GM18861 (cell line): ENCODE measurements around the gene ADAR.

Source experiments
- ATAC-seq: cut with Tn5 transposase; IDR thresholded peaks from one replicate; pipeline ENCODE4 v1.9.1; 2021; ENCODE audit not compliant: unreplicated experiment

The ADAR gene

DNA sequence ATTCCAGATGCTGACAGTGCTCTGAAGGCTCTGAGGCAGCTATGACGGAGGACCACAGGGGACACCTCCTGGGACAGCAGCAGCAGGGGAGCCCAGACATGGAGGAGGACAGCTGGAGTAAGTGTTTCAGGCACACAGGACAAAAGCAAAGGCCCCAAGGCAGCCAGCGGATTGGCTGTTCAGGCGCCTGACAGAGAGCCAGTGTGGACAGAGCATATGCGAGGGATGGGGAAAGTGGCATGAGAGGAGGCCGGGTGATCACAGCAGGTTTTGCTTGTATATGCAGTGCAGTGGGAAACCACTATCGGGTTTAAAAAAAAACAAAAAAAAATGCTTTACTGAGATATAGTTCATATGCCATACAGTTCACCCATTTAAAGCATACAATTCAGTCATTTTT, 21.3 kb downstream of the ADAR start:
- no peak for ATAC-seq

DNA sequence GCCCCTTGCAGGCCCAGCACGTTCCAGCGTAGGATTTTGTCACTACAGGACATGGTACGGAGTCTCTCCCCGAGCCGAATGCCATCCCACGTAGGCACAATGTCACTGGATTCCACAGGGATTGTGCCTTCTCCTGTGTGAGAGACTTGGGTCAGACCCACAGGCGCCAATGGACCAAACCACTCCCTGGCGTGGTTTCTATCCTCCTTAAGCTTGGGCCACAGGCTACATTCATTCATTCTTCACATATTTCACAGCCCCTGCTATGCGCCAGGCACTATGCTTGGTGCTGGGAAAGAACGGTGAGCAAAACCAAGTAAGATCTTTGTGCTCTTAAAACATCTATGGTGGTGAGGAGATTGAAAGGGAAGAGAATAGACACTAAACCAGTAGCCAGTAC, 21.8 kb downstream of the ADAR start:
- no peak for ATAC-seq

DNA sequence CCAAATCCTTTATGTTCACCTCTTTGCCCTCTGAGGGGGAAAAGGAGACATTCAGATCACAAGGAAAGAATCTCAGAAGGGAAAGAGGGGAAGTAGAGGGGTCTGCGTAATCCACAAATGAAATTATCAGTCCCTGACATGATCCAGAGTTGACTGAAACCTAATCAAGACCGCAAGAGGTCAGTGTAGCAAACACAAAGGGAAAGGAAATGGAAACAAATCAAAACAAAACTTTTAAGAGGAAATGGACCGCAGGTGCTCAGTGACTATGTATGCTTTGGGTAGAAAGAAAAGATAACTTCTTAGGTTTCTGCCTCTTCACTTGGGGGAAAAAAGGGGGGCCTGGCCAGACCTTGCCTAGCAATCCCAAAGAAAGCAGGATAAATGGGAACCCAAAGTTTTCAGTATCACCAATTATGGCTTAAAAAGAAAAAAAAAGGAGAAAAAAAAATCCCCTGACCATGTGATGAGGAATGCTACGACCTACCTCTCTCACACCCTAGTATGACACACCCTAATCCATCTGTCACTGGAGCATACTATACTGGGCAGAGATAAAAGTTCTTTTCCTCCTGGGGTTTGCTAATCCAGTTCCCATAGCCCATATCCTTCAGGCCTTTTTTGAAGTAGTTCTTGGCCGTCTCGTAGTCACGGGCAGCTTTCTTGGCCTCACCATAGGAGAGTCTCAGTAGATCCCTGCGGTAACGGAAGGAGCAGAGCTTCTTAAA, 23.6 kb downstream of the ADAR start:
- no peak for ATAC-seq

DNA sequence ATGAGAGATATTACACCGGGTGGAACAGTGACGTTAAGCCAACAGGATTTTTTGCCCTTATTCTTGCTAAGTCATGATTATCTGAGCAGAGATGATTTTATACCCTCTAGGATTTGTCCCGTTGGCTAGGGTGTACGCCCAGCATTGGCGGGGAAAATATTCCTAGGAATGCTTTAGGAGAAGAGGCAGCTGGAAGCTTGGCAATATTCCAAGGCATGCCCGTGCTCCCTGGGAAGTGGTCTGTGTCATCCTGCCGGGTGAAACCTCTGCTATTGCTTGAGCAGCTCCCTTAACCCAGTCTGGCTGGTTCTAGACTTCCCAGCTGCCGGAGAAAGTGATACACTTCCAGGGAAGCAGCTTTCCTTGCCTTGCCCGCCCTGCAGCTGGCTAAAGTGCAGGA, 24.2 kb downstream of the ADAR start:
- no peak for ATAC-seq

DNA sequence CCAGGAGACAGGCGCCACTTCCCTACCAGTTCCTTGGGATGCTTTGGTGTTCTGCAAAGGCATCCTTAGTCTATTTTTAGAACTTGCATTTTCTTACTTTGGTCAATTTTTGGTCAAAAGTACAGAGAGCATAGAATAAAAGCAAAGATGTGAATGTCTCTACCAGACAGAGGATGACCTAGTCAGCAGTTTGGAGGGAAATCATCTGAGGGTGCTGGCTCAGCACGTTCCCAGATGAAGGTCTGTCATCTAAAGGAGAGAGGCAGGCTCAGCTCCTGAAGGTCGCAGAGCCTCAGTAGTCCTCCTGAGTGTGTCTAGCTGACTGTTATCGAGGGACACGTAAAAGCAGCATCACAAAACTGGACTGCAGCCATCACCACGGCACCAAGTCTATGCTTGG, 25.1 kb downstream of the ADAR start:
- ATAC-seq: no peak

DNA sequence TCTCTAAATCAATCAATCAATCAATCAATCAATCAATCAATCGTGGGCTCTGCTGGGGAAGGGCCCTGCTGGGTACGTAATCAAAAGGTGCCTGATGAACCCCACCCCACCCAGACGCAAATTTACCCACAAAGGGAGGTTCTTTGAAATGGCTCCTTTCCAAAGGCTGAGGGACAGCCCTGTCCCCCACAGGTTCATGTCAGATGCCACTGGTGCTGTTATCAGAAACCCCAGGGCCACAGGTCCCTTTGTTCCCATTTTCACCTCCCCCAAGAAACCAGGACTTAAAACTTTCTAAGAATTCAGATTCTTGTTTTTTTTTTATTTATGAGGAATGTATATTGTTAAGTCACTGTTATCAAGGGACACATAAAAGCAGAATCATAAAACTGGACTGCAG, 26.2 kb downstream of the ADAR start:
- ATAC-seq: no peak

DNA sequence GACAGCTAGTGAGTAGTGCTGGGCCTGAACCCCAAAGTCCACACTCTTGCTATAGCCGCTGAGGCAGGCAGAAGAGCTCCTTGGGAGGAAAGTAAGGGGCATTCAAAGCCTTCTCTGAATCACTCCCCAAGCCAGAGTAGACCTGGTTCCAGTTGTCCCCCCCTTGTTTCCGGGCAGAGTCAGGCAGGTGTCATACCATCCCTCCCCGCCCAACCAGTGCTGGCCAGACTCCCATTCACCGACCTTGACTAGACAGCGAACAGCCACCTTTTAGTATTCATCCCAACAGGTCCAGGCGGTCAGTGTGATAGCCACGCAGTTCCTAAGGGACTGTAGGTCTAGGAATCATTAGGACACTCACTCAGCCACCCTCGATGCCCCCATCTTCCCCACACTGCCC, 28.6 kb downstream of the ADAR start:
- ATAC-seq: no peak

DNA sequence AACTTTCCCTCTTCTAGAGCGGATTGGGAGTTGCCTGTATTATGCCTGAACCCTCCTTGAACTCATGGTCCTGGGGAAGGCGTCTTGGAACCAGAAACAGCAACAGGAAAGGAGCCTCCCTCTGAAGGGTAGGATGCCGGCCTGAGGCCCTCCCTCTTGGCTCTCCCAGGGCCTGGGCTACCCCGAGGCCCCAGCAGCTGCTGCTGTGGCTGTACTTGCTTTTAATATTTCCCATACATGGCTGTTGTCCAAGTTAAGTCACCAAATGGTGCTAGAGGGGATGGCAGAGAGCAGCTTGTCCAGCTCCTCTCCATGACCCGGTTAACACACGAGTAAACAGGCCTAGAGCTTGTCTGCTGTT, 29.9 kb downstream of the ADAR start:
- ATAC-seq: no peak

DNA sequence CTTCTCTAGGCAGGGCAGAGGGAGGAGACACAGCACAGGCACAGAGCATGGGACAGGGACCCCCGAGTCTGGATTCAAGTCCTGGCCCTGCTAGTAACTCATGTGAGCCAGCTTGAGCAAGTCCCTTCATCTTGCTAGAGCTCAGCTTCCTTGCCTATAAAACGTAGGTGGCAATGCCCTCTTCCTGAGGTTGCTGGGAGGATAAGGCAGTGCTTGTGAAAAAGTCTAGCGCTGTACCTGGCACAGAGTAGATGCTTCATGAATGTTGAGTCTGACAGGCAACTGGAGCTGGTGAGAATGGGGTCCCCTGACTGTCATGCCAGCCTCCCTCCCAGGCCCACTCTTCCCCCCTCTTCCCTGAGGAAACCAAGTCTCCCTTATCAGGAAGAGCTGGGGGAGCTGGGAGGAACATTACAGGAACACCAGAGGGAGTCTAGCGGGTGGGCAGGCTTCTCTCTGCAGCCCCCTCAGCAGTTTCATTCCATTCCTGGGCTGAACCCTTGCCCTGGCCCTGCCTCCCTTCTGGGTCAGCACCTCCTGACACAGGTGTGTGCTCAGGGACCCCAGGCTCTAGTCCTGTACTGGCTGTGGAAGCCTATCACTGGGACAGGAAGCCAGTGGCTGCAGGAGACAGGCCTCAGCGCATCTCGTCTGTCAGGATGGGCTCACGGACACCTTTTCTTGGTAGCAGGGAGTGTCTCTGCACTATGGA, 30.5 kb downstream of the ADAR start:
- ATAC-seq: no peak

DNA sequence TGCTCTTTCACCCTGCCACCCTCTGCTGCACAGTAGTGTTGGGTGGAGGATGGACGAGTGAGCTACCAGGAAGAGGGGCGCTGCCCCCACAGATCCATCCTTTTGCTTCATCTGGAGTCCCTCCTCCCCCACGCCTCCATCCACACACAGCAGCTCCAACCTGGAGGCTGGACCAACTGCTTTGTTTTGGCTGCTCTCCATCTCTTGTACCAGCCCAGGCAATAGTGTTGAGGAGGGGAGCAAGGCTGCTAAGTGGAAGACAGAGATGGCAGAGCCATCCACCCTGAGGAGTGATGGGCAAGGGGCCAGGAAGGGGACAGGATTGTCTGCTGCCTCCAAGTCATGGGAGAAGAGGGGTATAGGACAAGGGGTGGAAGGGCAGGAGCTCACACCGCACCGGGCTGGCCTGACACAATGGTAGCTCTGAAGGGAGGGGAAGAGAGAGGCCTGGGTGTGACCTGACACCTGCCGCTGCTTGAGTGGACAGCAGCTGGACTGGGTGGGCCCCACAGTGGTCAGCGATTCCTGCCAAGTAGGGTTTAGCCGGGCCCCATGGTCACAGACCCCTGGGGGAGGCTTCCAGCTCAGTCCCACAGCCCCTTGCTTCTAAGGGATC, 31.9 kb downstream of the ADAR start:
- no peak for ATAC-seq

DNA sequence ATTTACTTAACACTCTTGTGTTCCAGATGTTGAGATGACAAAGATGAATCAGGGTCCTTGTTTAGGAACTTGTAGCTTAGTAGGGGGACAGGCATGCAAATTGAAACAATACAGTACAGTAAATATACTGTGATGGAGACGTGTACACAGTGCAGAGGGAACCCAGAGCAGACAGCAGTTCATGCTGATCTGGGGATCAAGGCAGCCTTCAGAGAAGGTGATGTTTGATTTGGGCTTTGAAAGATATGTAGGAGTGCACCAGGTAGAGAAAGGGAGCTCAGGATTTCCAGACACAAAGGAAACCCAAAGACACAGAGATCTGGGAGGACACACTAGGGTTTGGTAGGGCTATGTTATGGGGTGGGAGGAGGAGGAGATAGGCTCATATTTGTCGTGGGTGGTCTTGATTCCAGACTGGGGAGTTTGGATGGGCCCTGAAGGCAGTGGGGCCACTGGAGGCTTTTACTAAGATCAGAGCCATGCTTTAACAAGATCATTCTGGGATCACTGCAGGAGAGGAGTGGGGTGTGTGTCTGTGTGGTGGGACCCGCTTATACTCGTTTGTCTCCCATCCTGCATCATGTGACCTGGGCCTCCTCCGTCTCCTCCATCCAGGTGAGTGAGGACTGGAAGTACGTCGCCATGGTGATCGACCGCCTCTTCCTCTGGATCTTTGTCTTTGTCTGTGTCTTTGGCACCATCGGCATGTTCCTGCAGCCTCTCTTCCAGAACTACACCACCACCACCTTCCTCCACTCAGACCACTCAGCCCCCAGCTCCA, 32.6 kb downstream of the ADAR start:
- ATAC-seq: no peak

DNA sequence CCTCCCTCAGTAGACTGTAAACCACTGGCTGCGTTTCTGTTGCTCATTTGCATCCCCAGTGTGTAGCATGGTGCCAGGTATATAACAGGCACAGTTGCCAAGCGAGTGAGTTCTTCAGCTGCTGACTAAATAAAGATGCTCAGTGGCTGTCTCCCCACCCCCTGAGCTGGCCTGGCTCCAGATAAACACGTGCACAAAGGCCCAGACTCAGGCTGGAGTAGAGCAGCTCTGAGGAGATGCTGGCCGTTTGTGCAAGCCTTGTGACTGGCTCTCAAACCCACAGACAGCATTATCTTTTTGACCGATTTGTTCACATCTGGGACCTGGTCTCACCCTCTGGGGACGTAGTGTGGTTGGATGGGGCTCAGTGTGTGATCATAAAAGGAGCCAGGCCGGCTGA, 33.3 kb downstream of the ADAR start:
- no peak for ATAC-seq

DNA sequence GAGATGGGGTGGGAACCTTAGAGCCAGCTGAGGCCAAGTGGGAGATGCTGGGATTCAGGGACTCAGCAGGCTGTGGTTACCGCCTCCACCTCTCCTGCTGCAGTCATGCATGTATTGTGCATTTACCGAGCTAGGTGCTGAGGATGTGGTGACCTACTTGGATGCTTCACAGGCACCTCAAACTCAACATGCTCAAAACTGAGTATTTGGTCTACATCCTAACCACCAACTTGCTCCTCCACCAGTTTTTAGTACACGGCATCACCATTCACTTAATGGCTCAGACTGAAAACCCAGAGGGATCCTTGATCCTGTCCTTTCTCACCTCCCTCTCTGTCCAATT, 34.8 kb downstream of the ADAR start:
- ATAC-seq: no peak

DNA sequence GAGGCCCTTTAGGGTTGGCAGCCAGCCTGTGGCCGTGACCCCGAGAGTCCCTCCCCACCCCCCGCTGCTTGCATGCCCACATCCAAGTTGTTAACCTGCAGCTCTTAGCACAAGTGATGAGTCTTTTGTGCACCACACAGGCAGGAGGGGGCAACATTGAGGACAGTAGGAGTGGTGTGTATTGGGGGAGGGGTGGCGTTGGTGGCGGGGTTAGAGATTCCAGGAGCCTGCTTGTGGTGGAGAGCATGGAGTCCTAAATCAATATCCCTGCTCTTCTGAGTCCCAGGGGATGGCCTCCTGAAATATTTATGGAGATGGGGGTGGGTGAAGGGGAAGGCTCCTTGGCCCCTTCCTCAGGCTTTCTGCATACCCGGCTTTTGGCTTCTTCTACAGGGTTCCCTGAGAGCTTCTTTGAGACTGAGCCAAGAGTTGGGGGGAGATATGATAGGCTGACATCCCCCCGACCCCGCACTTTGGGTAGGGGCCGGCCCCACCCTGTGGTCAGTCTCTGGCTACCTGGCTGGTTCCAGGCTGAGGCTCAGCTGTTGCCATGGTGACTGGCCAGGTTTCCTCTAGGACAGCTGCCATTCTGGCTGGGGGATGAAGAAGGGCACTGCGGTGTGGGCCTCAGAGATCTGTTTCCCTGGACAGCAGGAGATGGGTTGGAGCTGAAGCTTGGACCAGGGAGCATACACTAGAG, 35.4 kb downstream of the ADAR start:
- ATAC-seq: no peak

DNA sequence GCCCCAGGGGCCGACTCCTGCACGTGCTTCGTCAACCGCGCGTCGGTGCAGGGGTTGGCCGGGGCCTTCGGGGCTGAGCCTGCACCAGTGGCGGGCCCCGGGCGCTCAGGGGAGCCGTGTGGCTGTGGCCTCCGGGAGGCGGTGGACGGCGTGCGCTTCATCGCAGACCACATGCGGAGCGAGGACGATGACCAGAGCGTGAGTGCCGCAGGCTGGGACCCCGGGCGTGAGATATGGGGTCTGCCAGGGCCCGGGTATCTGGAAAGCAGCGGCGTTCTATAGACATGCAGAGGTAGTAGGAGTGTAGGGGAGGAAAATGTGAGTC, 36.1 kb downstream of the ADAR start:
- ATAC-seq: no peak

DNA sequence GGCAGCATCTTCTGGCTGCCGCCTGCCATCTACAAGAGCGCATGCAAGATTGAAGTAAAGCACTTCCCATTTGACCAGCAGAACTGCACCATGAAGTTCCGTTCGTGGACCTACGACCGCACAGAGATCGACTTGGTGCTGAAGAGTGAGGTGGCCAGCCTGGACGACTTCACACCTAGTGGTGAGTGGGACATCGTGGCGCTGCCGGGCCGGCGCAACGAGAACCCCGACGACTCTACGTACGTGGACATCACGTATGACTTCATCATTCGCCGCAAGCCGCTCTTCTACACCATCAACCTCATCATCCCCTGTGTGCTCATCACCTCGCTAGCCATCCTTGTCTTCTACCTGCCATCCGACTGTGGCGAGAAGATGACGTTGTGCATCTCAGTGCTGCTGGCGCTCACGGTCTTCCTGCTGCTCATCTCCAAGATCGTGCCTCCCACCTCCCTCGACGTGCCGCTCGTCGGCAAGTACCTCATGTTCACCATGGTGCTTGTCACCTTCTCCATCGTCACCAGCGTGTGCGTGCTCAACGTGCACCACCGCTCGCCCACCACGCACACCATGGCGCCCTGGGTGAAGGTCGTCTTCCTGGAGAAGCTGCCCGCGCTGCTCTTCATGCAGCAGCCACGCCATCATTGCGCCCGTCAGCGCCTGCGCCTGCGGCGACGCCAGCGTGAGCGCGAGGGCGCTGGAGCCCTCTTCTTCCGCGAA, 36.6 kb downstream of the ADAR start:
- no peak for ATAC-seq

DNA sequence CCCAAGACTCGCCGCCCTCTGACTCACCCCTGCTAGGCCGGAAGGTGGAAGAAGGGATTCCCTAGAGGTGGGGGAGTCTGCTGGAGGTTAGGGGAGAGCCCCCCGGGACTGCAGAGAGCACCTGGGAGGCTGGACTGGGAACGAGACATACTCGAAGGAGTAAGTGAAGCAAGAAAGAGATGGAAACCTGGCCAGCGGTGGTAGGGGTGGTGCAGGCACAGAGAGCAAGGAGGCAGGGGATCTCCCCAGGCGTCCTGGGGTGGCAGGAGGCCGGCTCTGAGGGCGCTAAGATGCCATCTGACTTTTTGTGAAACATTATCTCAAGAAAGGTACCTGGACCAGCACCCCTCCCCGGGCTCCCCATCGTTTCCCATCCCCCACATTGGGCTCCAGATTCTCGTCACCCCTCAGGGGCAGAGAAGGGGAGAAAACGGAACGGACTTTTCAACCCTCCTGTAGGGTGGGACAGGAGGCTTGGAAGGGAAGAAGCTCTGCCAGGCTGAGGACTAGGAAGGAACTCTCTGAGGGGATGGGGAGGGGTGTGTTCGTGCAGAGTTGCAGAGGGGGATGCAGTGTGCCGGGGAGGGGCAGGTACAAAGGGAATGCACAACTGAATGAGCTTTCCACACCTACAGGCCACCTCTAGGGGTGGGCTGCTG, 39.7 kb downstream of the ADAR start:
- ATAC-seq: no peak

DNA sequence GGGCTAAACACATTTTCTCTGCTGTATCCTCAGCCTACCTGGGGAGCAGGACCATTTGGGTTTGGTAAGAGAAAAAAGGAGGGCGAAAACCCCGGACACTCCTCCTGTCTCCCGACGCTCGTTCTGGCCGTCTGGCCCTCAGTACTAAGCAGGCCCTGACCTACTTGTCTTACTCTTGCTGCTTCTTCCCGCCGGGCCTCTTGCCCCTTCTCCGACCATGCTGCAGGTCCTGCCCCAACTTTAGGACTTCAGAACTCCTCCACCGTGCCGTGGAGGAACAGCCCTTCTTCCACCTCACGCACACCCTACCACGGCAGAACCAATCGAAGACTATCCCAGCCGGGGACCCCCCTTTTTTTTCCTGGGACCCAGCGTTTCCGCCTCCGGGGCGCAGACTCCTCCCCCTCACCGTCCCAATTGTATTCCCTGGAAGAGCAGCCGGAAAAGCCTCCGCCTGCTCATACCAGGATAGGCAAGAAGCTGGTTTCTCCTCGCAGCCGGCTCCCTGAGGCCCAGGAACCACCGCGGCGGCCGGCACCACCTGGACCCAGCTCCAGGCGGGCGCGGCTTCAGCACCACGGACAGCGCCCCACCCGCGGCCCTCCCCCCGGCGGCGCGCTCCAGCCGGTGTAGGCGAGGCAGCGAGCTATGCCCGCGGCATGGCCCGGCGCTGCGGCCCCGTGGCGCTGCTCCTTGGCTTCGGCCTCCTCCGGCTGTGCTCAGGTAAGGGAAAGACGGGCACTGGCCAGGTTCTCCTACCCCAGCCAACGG, 40.4 kb downstream of the ADAR start, which contains the start of gene CHRNB2:
CHRNB2 (plus strand) TSS at position 393 of the 771 bp plus-strand sequence; CDS start at position 660, 267 bp downstream.
- no peak for ATAC-seq

DNA sequence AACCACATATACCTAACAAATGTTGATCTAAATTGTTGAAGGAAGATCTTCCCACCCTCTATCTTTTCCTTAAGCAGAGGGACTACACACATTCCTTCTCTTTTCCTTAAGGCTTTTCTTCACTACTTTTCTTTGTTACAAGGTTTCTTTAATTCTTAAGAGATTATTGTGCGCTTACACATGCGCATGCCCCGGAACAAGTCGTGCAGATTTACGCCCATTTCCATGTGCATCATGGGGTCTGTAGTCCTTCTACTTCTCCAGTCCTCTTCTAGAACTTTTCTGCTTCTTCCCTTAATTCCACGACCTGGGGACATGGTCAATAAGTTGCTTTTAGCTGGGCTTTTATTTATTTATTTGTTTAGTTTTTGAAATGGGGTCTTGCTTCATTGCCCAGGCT, 42.1 kb downstream of the ADAR start:
- no peak for ATAC-seq
